SK-N-MC (cell line): ENCODE measurements around the gene LDAH.
"Not testable (repeated sequence)": the region's sequence is repeated elsewhere in the genome, so short reads cannot be mapped to it uniquely, and the experiment has no call there.

ENCODE experiments used
- EZH2 ChIP-seq: fragments of 200-600 bp; sonication (generic); IDR thresholded peaks from one replicate; pipeline ENCODE4 v1.6.1; 2017; ENCODE audit warnings: antibody characterized with exemption
- FOXP2 ChIP-seq: optimal IDR thresholded peaks from 2 replicates; pipeline ENCODE3; 2011; ENCODE audit warnings: mild to moderate bottlenecking, moderate library complexity; ENCODE audit not compliant: insufficient read depth; ENCODE audit errors: extremely low read length, control extremely low read depth
- POLR2AphosphoS5 ChIP-seq: IDR thresholded peaks from 2 replicates; pipeline ENCODE4 v1.6.1; 2012; ENCODE audit warnings: mild to moderate bottlenecking, low read depth, low read length, borderline replicate concordance

GRCh38 chr2:20711641-20712040, 111.3 kb downstream of the LDAH start:
- TF ChIP-seq FOXP2, POLR2AphosphoS5, EZH2: not testable (repeated sequence)
